DND-41 (cell line): ENCODE results near the gene CPN1.

Experiments used
- EZH2 ChIP-seq: IDR thresholded peaks from 3 replicates; pipeline ENCODE4 v1.6.1; 2012; ENCODE audit warnings: borderline replicate concordance, low read depth, mild to moderate bottlenecking, moderate library complexity, low read length, inconsistent platforms; ENCODE audit not compliant: severe bottlenecking
- TF ChIP-seq, protein P1 (sequence below): IDR thresholded peaks from 2 replicates; pipeline ENCODE4 v1.5.1; 2012; ENCODE audit warnings: borderline replicate concordance, low read length, moderate library complexity, mild to moderate bottlenecking; ENCODE audit not compliant: poor library complexity, severe bottlenecking; ENCODE audit errors: extremely low read depth

DNA sequence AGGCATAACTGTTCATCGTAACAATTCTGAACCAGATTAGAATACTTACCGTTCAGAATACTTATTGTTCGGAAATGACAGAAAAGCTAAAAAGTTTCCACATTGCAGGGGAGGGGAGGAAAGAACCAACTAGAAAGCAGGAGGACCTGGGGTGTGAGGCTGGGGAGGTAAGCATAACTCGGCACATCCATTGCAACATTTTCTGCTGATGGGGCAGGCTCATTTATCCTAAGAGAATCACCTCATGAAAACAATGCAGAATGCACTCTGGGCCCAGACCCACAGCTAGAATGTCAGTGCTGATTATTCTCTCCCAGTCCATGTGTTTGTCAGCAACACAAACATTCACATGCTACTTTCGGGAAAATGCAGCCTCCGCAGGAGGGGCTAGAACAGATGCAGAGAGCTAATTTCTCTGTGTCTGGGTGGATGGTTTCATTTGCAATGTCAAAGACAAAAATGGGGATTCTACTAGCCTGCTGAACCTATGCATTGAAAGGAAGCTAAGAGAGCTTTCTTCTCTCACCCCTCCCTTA lies 81.5 kb downstream of the CPN1 start:
- TF ChIP-seq, protein P1, sequence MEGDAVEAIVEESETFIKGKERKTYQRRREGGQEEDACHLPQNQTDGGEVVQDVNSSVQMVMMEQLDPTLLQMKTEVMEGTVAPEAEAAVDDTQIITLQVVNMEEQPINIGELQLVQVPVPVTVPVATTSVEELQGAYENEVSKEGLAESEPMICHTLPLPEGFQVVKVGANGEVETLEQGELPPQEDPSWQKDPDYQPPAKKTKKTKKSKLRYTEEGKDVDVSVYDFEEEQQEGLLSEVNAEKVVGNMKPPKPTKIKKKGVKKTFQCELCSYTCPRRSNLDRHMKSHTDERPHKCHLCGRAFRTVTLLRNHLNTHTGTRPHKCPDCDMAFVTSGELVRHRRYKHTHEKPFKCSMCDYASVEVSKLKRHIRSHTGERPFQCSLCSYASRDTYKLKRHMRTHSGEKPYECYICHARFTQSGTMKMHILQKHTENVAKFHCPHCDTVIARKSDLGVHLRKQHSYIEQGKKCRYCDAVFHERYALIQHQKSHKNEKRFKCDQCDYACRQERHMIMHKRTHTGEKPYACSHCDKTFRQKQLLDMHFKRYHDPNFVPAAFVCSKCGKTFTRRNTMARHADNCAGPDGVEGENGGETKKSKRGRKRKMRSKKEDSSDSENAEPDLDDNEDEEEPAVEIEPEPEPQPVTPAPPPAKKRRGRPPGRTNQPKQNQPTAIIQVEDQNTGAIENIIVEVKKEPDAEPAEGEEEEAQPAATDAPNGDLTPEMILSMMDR: no peak
- no peak for TF ChIP-seq EZH2
